Natural killer cell (primary cell): ENCODE measurements around the gene TFCP2L1. TPM values are rescaled to one million over a fixed set of nuclear protein-coding genes. Genes with fewer than 3 reads are reported as not detected.

Source experiments
- ATAC-seq, 3 donors: fragments of 150-1000 bp in 2 of 3; fragments of 200-7000 bp in 1 of 3; cut with Tn5 transposase; 1 replicate in 1 of 3; 2 replicates in 2 of 3; pipeline ENCODE4 v1.10.0; 2021; ENCODE audit warnings: mild to moderate bottlenecking in 2 of 3, moderate library complexity in 2 of 3
- DNase-seq, 2 donors: peaks; one replicate each; pipeline versions ENCODE4 v3.0.0 to v3.0.0-alpha.2; 2013 to 2021; ENCODE audit warnings: mixed read lengths in 1 of 2
- H3K27ac ChIP-seq: one replicate; pipeline ENCODE4 v1.5.1; 2013; ENCODE audit warnings: mild to moderate bottlenecking, low read length
- H3K27me3 ChIP-seq: one replicate; pipeline ENCODE4 v1.6.1; 2013; ENCODE audit warnings: low read length; ENCODE audit not compliant: control insufficient read depth, insufficient read depth
- H3K36me3 ChIP-seq: one replicate; pipeline ENCODE4 v1.6.1; 2013; ENCODE audit warnings: low read length; ENCODE audit not compliant: control insufficient read depth, insufficient read depth
- H3K4me1 ChIP-seq: one replicate; pipeline ENCODE4 v1.6.1; 2013; ENCODE audit warnings: low read length; ENCODE audit not compliant: control insufficient read depth, insufficient read depth
- H3K4me3 ChIP-seq: one replicate; pipeline ENCODE4 v1.5.1; 2013; ENCODE audit warnings: low read length
- H3K9me3 ChIP-seq: one replicate; pipeline ENCODE4 v1.6.1; 2013; ENCODE audit warnings: low read length; ENCODE audit not compliant: control insufficient read depth, insufficient read depth
- H3K27ac Mint-ChIP-seq, 2 donors: one replicate each; pipeline ENCODE4 v1.8.0; 2022; ENCODE audit warnings: mild to moderate bottlenecking in 2 of 2, mixed read lengths in 2 of 2, moderate library complexity in 1 of 2
- H3K27me3 Mint-ChIP-seq, 2 donors: one replicate each; pipeline ENCODE4 v1.8.0; 2022; ENCODE audit warnings: low read depth in 2 of 2, mixed read lengths in 2 of 2
- H3K36me3 Mint-ChIP-seq: one replicate; pipeline ENCODE4 v1.8.0; 2022; ENCODE audit warnings: mixed read lengths
- H3K4me1 Mint-ChIP-seq, 2 donors: one replicate each; pipeline ENCODE4 v1.8.0; 2022; ENCODE audit warnings: mixed read lengths in 2 of 2
- H3K4me3 Mint-ChIP-seq: one replicate; pipeline ENCODE4 v1.8.0; 2022; ENCODE audit warnings: mild to moderate bottlenecking, moderate library complexity, mixed read lengths
- H3K9me3 Mint-ChIP-seq, 2 donors: one replicate each; pipeline ENCODE4 v1.8.0; 2022; ENCODE audit warnings: mixed read lengths in 2 of 2
- CTCF ChIP-seq: fragments of 200-600 bp; IDR thresholded peaks from one replicate; pipeline ENCODE4 v1.8.0; 2022; ENCODE audit warnings: antibody characterized with exemption
- WGBS: methylation state at CpG from one replicate; pipeline ENCODE4 v1.1.7; 2013; ENCODE audit warnings: missing lambda C conversion rate; ENCODE audit not compliant: insufficient coverage; 5-methylcytosine and 5-hydroxymethylcytosine counted together
- intact Hi-C: fragments of 100-400 bp; cut with micrococcal nuclease; formaldehyde crosslinking; loops from one replicate; pipeline ENCODE4 v1.14.2; 2022
- total RNA-seq, 4 donors: library from RNA; stranded (reverse); fragments of 120-200 nt in 1 of 4; gene quantifications; one replicate each; pipeline versions ENCODE4 v1.2.3 to v1.2.4, GENCODE V29; 2013 to 2022

Gene TFCP2L1
- total RNA-seq, 3 donors from 2014 or later (not counting 1 experiment from before 2014, with no cell fraction given): 0.72 to 1.8 (median 0.85) TPM

GRCh38 chr2:121282800-121283385 lies 2.1 kb downstream of the TFCP2L1 start:
- 88% methylated on average over 13 of the region's 13 CpGs for WGBS
- DNase-seq (no peak), ATAC-seq (no peak)
- no peaks in the 10 kb centered on the region for H3K36me3 ChIP-seq
- Mint-ChIP-seq H3K4me3 (no peak overlapping the region), H3K36me3 (no peaks in the 10 kb centered on the region), H3K27me3 (peaks cover 20 to 30% of the 10 kb centered on the region in 2 donors), H3K27ac (no peak overlapping the region), H3K4me1 (peaks cover 5 to 17% of the 10 kb centered on the region in 2 donors), H3K9me3 (no peaks in the 10 kb centered on the region)
- peaks cover 18% of the 10 kb centered on the region for H3K4me1 ChIP-seq
- intact Hi-C loops: no loop called here
- no peak for TF ChIP-seq CTCF
- H3K27ac ChIP-seq: no peak overlapping the region
- no peaks in the 10 kb centered on the region for H3K27me3 ChIP-seq
- H3K9me3 ChIP-seq: no peaks in the 10 kb centered on the region
- no peak overlapping the region for H3K4me3 ChIP-seq

DNA sequence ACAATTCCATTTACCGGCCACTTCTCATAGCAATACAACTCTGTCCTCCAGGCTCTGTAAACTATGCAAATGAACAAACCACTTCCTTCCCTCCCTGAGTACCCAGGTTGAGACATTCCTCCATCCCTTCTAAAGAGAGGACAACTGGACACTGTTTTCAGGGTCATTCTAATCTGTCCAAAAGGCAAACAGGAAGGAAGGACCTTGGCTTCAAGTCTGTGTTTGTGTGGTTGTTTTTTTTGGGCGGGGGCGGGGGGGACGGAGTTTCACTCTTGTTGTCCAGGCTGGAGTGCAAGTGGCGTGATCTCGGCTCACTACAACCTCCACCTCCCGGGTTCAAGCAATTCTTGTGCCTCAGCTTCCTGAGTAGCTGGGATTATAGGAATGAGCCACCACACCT lies 3.3 kb downstream of the TFCP2L1 start:
- H3K36me3 ChIP-seq: no peaks in the 10 kb centered on the region
- H3K36me3 Mint-ChIP-seq: no peaks in the 10 kb centered on the region
- H3K4me3 Mint-ChIP-seq: no peak overlapping the region
- no peak for ATAC-seq
- H3K9me3 Mint-ChIP-seq: no peaks in the 10 kb centered on the region
- WGBS: 81% methylated on average over 7 of the region's 7 CpGs
- H3K4me1 ChIP-seq: peaks cover 10% of the 10 kb centered on the region
- peaks cover 20 to 30% of the 10 kb centered on the region in 2 donors for H3K27me3 Mint-ChIP-seq
- H3K4me1 Mint-ChIP-seq: peaks cover 5 to 15% of the 10 kb centered on the region in 2 donors
- no peaks in the 10 kb centered on the region for H3K27me3 ChIP-seq
- H3K4me3 ChIP-seq: no peak overlapping the region
- no peaks in the 10 kb centered on the region for H3K9me3 ChIP-seq
- H3K27ac Mint-ChIP-seq: no peak overlapping the region
- DNase-seq: no peak
- TF ChIP-seq CTCF: no peak
- H3K27ac ChIP-seq: no peak overlapping the region
- intact Hi-C loops: no loop called here

GRCh38 chr2:121281107-121281506 lies 3.9 kb downstream of the TFCP2L1 start:
- Mint-ChIP-seq H3K4me1 (peaks cover 5 to 9% of the 10 kb centered on the region in 2 donors), H3K36me3 (no peaks in the 10 kb centered on the region), H3K4me3 (no peak overlapping the region), H3K9me3 (no peaks in the 10 kb centered on the region), H3K27me3 (peaks cover 20 to 29% of the 10 kb centered on the region in 2 donors), H3K27ac (no peak overlapping the region)
- no peak for DNase-seq
- intact Hi-C loops: no loop called here
- WGBS: 87% methylated on average over 19 of the region's 19 CpGs
- no peak for TF ChIP-seq CTCF
- H3K9me3 ChIP-seq: no peaks in the 10 kb centered on the region
- no peak for ATAC-seq
- no peaks in the 10 kb centered on the region for H3K36me3 ChIP-seq
- no peak overlapping the region for H3K27ac ChIP-seq
- H3K4me3 ChIP-seq: no peak overlapping the region
- H3K27me3 ChIP-seq: no peaks in the 10 kb centered on the region
- H3K4me1 ChIP-seq: peaks cover 9% of the 10 kb centered on the region
